Lung (tissue), 12 donors: ENCODE data around the gene MUS81. TPM values are rescaled to one million over a fixed set of nuclear protein-coding genes. Genes with fewer than 3 reads are reported as not detected.

Experiments
- ATAC-seq: fragments of 200-7000 bp; cut with Tn5 transposase; one replicate; pipeline ENCODE4 v1.9.1; 2020; ENCODE audit warnings: moderate number of reproducible peaks; ENCODE audit not compliant: insufficient read depth, low FRiP score
- DNase-seq, 3 donors: peaks; one replicate each; pipeline ENCODE4 v3.0.0-alpha.2; 2013 to 2017
- H3K27ac ChIP-seq, 2 donors: one replicate each; pipeline ENCODE4 v1.5.1; 2013; ENCODE audit warnings: mild to moderate bottlenecking in 2 of 2, moderate library complexity in 2 of 2, control low read depth in 1 of 2, inconsistent platforms in 1 of 2, low read depth in 1 of 2, low read length in 1 of 2
- H3K27me3 ChIP-seq, 3 donors: one replicate each; pipeline ENCODE4 v1.5.1; 2013; ENCODE audit warnings: low read length in 2 of 3; ENCODE audit not compliant: control insufficient read depth in 3 of 3, insufficient read depth in 3 of 3
- H3K36me3 ChIP-seq, 4 donors: one replicate each; pipeline ENCODE4 v1.5.1; 2013; ENCODE audit warnings: low read length in 4 of 4, mild to moderate bottlenecking in 1 of 4, moderate library complexity in 1 of 4; ENCODE audit not compliant: control insufficient read depth in 4 of 4, insufficient read depth in 4 of 4
- H3K4me1 ChIP-seq, 5 donors: one replicate each; pipeline ENCODE4 v1.5.1; 2013; ENCODE audit warnings: low read length in 5 of 5, mild to moderate bottlenecking in 2 of 5, moderate library complexity in 1 of 5; ENCODE audit not compliant: control insufficient read depth in 5 of 5, insufficient read depth in 5 of 5
- H3K4me3 ChIP-seq: one replicate; pipeline ENCODE4 v1.5.1; 2013; ENCODE audit warnings: mild to moderate bottlenecking, control low read depth, moderate library complexity
- H3K9ac ChIP-seq, 2 donors: one replicate each; pipeline ENCODE4 v1.5.1; 2013; ENCODE audit warnings: low read length in 2 of 2, control low read depth in 1 of 2; ENCODE audit not compliant: insufficient read depth in 1 of 2
- H3K9me3 ChIP-seq, 4 donors: one replicate each; pipeline ENCODE4 v1.5.1; 2013; ENCODE audit warnings: low read length in 3 of 4, mild to moderate bottlenecking in 1 of 4, moderate library complexity in 1 of 4; ENCODE audit not compliant: control insufficient read depth in 4 of 4, insufficient read depth in 3 of 4
- CTCF ChIP-seq: IDR thresholded peaks from 2 replicates; pipeline ENCODE4 v1.5.1; 2012; ENCODE audit warnings: mild to moderate bottlenecking; ENCODE audit errors: control extremely low read depth, extremely low read depth
- whole genome bisulfite sequencing, 2 donors: extraction: QIAGEN DNeasy Blood & Tissue Kit; methylation state at CpG; one replicate each; pipeline ENCODE4 v1.1.7; 2013; 5-methylcytosine and 5-hydroxymethylcytosine counted together
- polyA plus RNA-seq, 2 donors: library from polyadenylated mRNA; stranded (reverse); fragments of 200-250 nt; gene quantifications; one replicate each; pipeline ENCODE4 v1.2.1, GENCODE V29; 2013
- total RNA-seq, 2 donors: library from RNA; depleted of rRNA in 1 of 2; stranded (reverse); fragments of >200 nt in 1 of 2; gene quantifications; one replicate each; pipeline ENCODE4 v1.2.1, GENCODE V29; 2014 to 2021
- donor health status: control.
- donor health status: control.
- donor health status: Bipolar disorder and iron deficiency.
- donor health status: healthy.
- donor health status: DM: yes; HTN: yes; CAD: no.

MUS81 gene
- total and polyA plus RNA-seq, 4 donors = 35.0 to 62.2 (median 53.8) TPM

GRCh38 chr11:65867284-65868071 is 7.2 kb downstream of the MUS81 start:
- 54 to 67% methylated on average over 29 of the region's 29 CpGs for WGBS, 2 donors

DNA sequence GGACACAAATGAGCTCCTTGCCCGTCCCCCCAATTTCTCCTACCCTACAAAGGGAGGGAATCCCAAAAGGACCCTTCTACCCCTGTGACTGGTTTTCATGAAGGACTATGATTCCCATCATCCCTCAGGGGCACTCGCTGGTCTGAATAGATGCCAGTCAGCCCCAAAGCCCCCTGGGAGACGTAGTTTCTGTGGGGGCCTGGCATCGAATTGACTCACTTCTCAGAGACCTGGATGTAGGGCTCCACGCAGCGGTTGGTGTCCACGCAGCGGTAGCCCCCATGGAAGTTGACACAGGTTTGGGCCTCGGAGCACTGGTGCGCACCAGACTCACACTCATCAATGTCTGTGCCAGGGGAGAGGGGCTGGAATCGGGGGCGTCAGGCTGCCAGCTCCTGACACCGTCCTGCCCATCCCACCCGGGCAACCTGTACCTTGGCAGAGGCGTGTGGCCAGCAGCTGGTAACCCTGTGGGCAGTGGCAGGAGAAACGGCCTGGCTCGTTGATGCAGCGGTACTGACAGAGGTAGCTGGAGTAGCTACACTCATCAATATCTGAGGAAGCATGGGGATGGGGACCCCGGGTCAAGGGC is 7.9 kb downstream of the MUS81 start:
- Histone ChIP-seq H3K4me3 (no peak overlapping the region), H3K9me3 (no peaks in the 10 kb centered on the region), H3K27me3 (no peaks in the 10 kb centered on the region), H3K9ac (no peak overlapping the region), H3K27ac (no peak overlapping the region), H3K36me3 (peaks cover 13 to 57% (median 34%) of the 10 kb centered on the region in 4 donors), H3K4me1 (peaks cover 0 to 24% (median 9%) of the 10 kb centered on the region in 5 donors)
- WGBS, 2 donors = 90 to 92% methylated on average over 19 of the region's 19 CpGs
- no peak for TF ChIP-seq CTCF
- ATAC-seq = no peak
- no peak for DNase-seq

More at GRCh38 chr11:65867284-65868071, 7.2 kb downstream of the MUS81 start:
- no peak for ATAC-seq
- no peak for TF ChIP-seq CTCF
- Histone ChIP-seq H3K4me3 (no peak overlapping the region), H3K4me1 (peaks cover 0 to 21% (median 9%) of the 10 kb centered on the region in 5 donors), H3K9me3 (no peaks in the 10 kb centered on the region), H3K27ac (no peak overlapping the region), H3K9ac (no peak overlapping the region), H3K27me3 (no peaks in the 10 kb centered on the region), H3K36me3 (peaks cover 13 to 64% (median 40%) of the 10 kb centered on the region in 4 donors)
- DNase-seq = no peak

DNA sequence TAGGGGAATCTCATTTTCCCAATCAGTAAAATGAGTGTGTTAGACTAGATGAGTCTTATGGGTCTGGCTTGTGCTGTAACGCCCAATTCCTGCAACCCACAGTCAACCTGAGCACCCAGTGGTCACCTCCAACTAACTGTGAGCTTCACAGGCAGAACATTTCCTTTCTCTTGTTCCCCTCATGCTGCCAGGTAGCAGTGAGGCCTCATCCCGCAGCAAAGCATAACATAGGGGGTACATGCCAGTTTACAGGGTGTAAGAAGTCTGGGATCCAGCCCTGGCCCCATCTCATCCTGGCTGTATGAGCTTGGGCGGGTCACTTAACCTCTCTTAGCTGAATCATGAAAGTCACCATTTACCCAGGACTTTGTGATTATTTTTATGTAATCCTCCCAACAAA is 8.7 kb downstream of the MUS81 start:
- TF ChIP-seq CTCF = no peak
- no peak overlapping the region for H3K4me3 ChIP-seq
- peaks cover 13 to 50% (median 30%) of the 10 kb centered on the region in 4 donors for H3K36me3 ChIP-seq
- no peak overlapping the region for H3K9ac ChIP-seq
- no peaks in the 10 kb centered on the region for H3K27me3 ChIP-seq
- no peak for ATAC-seq
- peaks cover 0 to 27% (median 9%) of the 10 kb centered on the region in 5 donors for H3K4me1 ChIP-seq
- no peak overlapping the region for H3K27ac ChIP-seq
- 94 to 97% methylated on average over 3 of the region's 3 CpGs for WGBS, 2 donors
- H3K9me3 ChIP-seq = no peaks in the 10 kb centered on the region
- DNase-seq = no peak
